HPDE6-E6E7 (cell line): ENCODE data around the gene CRYBA4.
"Not testable (repeated sequence)": the region's sequence is repeated elsewhere in the genome, so short reads cannot be mapped to it uniquely, and the experiment has no call there.

ENCODE experiments used
- DNase-seq: peaks from one replicate; pipeline ENCODE4 v3.0.0; 2011; ENCODE audit warnings: missing footprints; ENCODE audit errors: extremely low spot score

Gene CRYBA4

GRCh38 chr22:26597026-26597425 lies 24.7 kb upstream of the CRYBA4 start:
- DNase-seq = no peak

- no peak for DNase-seq
These were observed 24.3 kb upstream of the CRYBA4 start for GRCh38 chr22:26597480-26597879.

GRCh38 chr22:26599505-26599904 lies 22.3 kb upstream of the CRYBA4 start:
- no peak for DNase-seq

DNA sequence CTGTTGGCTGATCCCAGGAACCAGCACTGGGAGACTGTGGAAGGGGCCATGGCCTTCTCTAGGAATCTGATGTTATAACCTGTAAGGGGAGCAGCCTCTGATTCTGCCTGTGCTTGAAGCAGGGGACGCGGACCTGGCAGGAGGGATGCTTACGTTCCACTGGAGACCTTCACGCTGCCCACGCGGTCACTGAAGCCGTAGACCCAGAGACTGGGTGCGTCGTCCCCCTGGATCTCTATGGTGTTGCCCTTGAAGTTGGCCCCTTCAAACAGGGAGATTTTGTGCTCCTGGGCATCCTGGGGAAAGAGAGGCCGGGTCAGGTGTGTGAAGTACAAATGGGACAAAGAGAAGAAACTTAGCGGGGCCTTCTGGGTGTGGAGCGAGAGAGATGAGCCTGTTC lies 20.0 kb upstream of the CRYBA4 start:
- DNase-seq = no peak

- no peak for DNase-seq
These were observed 19.6 kb upstream of the CRYBA4 start for GRCh38 chr22:26602127-26602526.

GRCh38 chr22:26604368-26604767 lies 17.4 kb upstream of the CRYBA4 start:
- DNase-seq = no peak

- peak; percentile 41 for DNase-seq
These were observed 15.2 kb upstream of the CRYBA4 start for GRCh38 chr22:26606611-26607010.

DNA sequence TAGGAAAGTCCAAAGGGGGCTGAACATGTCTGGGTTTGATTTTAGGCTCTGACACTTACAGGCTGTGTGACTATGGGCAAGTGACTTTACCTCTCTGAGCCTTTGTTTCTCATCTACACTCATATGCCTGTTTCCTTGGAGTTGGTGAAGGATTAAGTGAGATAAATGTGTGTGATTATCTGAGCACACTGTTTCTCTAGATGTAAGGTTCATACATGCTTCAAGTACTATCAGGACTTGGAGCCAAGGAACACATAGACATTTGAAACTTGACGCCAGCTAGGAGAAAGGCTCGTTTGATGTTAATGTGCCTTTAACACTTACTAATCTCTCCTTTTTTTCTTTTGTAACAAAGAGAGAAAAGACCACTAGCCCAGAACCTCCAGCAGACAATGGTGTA lies 13.6 kb upstream of the CRYBA4 start:
- no peak for DNase-seq

GRCh38 chr22:26609287-26609686 lies 12.5 kb upstream of the CRYBA4 start:
- no peak for DNase-seq

DNA sequence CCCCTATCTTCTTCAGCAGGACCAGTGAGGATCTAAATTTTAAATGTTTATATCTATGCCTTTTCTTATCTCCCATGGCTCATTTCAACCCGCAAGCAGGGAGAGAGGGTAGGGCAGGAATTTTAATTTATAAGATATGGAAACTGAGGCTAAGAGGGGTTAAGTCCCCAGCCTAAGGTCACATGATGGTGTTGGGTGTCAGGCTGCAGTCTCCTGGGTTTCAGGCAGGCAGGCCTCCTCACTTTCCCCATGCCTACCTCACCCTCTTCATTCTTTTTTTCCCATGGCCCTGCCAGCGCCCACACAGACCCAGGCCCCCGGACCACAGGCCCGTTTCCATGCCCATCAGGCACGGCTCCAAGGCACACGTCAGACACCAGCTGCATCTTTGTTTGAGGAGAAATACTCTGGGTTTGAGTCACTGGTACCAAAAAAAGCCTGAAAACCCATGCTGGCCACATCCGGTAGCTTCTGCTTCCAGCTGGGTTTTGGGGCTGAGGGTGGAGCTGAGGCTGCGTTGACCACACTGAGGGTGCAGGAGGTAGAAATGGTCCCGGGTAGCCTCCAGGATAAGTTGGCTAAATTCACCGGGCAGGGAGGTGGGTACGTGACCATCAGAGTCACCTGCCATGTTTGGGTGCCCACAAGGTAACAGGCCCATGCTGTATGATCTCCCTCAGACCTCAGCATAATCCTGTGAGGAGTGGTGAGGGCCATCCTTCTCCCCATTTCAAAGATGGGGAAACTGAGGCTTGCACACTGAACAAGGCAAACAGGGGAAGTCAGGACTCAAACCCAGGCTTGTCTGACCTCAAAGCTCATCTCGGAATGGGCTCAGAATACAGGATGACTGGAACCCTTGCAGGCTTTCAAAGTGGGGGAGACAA lies 11.4 kb upstream of the CRYBA4 start:
- DNase-seq = no peak

DNA sequence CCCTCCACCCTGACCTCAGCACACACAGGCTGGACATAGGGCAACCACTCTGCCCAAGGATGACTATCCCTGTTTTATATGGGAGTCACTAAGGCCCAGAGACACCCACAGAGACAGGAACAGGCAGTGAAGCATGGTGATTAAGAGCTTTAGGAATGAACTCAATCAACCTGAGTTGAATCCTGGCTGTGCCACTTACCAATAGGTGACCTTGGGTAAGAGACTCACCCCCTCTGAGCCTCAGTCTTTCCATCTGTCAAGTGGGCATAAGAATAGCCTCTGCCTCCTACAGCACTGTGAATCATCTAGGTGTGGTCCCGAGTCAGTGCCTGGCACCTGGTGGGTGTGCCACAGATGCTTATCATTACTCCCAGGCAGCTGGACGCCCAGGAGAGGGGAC lies 10.8 kb upstream of the CRYBA4 start:
- DNase-seq = no peak

- no peak for DNase-seq
These were observed 9.1 kb upstream of the CRYBA4 start for GRCh38 chr22:26612652-26613051.

DNA sequence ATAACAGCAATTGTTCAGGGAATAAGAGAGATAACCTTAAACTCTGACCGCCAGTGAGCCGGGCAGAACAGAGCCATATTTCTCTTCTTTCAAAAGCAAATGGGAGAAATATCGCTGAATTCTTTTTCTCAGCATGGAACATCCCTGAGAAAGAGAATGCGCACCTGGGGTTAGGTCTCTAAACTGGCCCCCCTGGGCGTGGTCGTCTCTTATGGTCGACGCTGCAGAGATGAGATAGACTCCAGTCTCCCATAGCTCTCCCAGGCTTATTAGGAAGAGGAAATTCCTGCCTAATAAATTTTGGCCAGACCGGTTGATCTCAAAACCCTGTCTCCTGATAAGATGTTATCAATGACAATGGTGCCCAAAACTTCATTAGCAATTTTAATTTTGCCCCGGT lies 8.0 kb upstream of the CRYBA4 start:
- not testable (repeated sequence) for DNase-seq

DNA sequence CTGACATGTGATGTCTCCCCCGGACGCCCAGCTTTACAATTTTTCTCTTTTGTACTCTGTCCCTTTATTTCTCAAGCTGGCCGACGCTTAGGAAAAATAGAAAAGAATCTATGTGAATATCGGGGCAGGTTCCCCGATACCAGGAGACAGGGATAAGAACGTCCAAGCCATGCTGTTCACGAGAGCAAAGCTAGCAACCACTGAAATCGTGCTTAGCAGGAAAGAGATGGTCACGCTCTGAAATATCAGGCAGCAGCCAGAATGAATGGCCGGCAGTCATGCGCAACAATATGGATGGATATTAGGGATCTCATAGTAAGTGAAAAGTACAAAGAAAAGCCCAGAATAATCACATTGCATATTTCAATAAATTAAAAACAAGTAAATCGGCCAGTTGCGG lies 7.4 kb upstream of the CRYBA4 start:
- no peak for DNase-seq

GRCh38 chr22:26615149-26615548 lies 6.6 kb upstream of the CRYBA4 start:
- no peak for DNase-seq

GRCh38 chr22:26615830-26616435 lies 5.8 kb upstream of the CRYBA4 start:
- no peak for DNase-seq

- DNase-seq = no peak
These were observed 5.1 kb upstream of the CRYBA4 start for GRCh38 chr22:26616650-26617049.

DNA sequence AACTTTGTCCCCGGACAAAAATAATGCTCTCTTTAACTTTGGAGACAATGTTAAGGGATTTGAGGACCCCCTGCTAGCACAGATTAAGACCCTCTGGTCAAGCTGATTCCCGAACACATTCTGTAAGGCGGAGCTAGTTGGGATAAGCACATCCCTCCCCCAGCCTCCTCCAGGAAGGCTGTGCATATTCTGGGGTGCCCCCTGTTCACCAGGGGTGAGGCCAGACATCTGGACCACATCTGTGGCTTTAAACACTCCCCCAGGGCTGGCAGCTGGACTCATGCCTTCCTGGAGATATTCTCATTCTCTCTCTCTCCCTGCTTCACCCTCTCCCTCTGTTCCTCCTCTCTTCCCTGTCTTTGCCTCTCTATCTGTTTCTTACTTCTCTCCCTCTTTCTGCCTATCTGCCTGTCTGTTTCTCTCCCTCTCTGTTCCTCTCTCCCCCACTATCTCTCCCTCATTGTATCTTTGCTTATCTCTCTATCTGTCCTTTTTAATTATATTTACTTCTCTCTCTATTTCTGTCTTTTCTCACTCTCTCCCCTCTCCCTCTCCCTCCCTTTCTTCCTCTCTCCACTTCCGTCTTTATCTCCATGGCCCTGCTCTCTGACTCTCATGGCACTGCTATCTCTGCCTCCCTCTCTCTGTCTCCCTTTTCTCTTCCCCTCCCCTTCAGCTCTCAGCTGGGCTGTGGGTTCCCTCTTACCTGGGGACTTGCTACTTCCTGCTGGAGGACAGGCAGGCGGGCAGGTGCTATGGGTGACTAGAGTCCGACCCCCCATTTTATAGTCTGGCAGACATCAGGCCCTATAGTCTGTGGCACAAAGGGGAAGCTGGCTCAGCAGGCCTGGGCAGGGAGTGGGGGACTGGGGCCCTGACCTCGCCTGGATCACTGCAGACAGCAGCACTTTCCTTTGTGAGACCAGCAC lies 4.2 kb upstream of the CRYBA4 start, which contains the start of gene CRYBB1:
CRYBB1 (minus strand) TSS at position 757 of the 929 bp plus-strand sequence. CDS start 1,708 bp downstream, outside the sequence.
- DNase-seq = no peak

DNA sequence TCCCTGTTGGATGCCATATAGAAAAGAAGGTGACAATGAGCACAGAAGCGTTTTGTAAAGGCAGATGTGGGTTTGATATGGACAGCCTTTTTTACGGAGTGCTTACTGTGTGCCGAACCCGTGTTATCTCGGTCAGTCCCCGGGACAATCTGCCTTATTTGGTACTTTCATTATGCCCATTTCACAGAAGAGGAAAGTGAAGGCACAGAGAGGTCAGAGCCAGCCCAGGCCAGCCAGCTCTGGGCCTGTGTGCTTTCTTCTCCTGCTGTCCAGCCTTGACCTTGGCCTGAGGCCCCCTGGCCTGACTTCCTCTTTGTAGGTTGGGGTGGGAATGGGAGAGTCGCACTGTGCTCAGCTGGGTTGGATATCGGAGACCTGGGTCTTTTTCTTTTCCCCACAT lies 3.3 kb upstream of the CRYBA4 start:
- no peak for DNase-seq

DNA sequence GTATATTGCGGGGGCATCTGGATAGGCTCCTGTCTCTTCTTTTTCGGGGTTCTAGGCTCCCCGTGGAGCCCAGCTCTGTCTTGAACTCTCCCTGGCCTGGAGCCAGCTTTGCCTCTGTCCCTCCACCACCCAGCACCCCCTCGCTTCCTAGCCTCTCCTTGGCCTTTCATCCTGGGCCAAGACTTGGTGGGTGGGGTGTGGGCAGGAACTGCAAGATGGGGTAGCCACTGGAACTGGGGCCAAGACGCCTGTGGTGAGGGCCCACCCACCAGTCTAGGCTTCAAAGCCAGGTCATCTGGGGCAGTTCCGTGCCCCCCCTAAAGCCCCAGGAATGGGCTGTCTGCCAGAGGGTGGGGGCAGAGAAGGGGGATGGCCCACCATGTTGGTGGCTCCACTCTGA lies 2.3 kb upstream of the CRYBA4 start:
- DNase-seq = no peak

GRCh38 chr22:26620197-26620596 lies 1.6 kb upstream of the CRYBA4 start:
- no peak for DNase-seq

DNA sequence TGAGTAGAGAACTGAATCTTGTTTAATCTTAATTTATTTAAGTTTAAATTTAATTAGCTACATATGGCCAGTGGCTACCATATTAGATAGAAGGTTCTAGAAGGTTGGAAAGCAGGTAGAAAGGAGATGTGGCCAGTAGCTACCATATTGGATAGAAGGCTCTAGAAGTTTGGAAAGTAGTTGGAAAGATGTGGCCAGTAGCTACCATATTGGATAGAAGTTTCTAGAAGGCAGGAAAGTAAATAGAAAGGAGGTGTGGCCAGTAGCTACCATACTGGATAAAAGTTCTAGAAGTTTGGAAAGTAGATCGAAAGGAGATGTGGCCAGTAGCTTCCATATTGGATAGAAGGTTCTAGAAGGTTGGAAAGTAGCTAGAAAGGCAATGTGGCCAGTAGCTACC lies 2.2 kb downstream of the CRYBA4 start:
- DNase-seq = no peak
